Neuronal stem cell (in vitro differentiated cells): Measurements from ENCODE around the gene PPM1J.
A peak's percentile ranks its signal among the peaks of the same experiment; 100 is the strongest.

Experiments
- DNase-seq: peaks from one replicate; pipeline ENCODE4 v3.0.0-alpha.2; 2013; ENCODE audit warnings: low spot score
- H2AFZ ChIP-seq: one replicate; pipeline ENCODE4 v1.6.1; 2013; ENCODE audit warnings: mild to moderate bottlenecking, low read length, inconsistent platforms
- H2AK5ac ChIP-seq: 2 replicates; pipeline ENCODE4 v1.6.1; 2013; ENCODE audit warnings: low read depth, mild to moderate bottlenecking, inconsistent platforms, low read length, moderate library complexity, mixed read lengths
- H2BK120ac ChIP-seq: 2 replicates; pipeline ENCODE4 v1.6.1; 2013; ENCODE audit warnings: low read depth, mild to moderate bottlenecking, inconsistent platforms, low read length, moderate library complexity, mixed read lengths
- H2BK12ac ChIP-seq: one replicate; pipeline ENCODE4 v1.6.1; 2013; ENCODE audit warnings: low read length, inconsistent platforms
- H2BK15ac ChIP-seq: 2 replicates; pipeline ENCODE4 v1.6.1; 2013; ENCODE audit warnings: mild to moderate bottlenecking, low read length, inconsistent platforms, mixed read lengths
- H2BK5ac ChIP-seq: one replicate; pipeline ENCODE4 v1.6.1; 2013; ENCODE audit warnings: inconsistent platforms, mild to moderate bottlenecking, low read length, moderate library complexity
- H3K14ac ChIP-seq: one replicate; pipeline ENCODE4 v1.6.1; 2013; ENCODE audit warnings: low read length, inconsistent platforms
- H3K18ac ChIP-seq: 2 replicates; pipeline ENCODE4 v1.6.1; 2013; ENCODE audit warnings: low read length, inconsistent platforms
- H3K23ac ChIP-seq: 2 replicates; pipeline ENCODE4 v1.6.1; 2013; ENCODE audit warnings: low read depth, mild to moderate bottlenecking, mixed read lengths, low read length, inconsistent platforms; ENCODE audit not compliant: poor library complexity
- H3K27ac ChIP-seq: replicated peaks from 3 replicates; pipeline ENCODE4 v1.5.1; 2013; ENCODE audit warnings: low read length, inconsistent platforms
- H3K27me3 ChIP-seq, 3 experiments: 2 replicates each; pipeline ENCODE4 v1.6.1; 2013; ENCODE audit warnings: low read length in 3 of 3, mild to moderate bottlenecking in 2 of 3, inconsistent platforms in 1 of 3, low read depth in 1 of 3, mixed read lengths in 1 of 3, moderate library complexity in 1 of 3; ENCODE audit not compliant: control insufficient read depth in 3 of 3, insufficient read depth in 3 of 3
- H3K36me3 ChIP-seq, 2 donors: replicated peaks in 1 of 2; 2 replicates each; pipeline ENCODE4 v1.6.1; 2013; ENCODE audit warnings: low read length in 2 of 2; ENCODE audit not compliant: control insufficient read depth in 2 of 2, insufficient read depth in 2 of 2
- H3K4ac ChIP-seq: 2 replicates; pipeline ENCODE4 v1.6.1; 2013; ENCODE audit warnings: inconsistent platforms, mild to moderate bottlenecking, low read length, moderate library complexity
- H3K4me1 ChIP-seq, 2 donors: 1 replicate in 1 of 2; 2 replicates in 1 of 2; pipeline ENCODE4 v1.6.1; 2013; ENCODE audit warnings: low read length in 2 of 2, low read depth in 1 of 2; ENCODE audit not compliant: control insufficient read depth in 2 of 2, insufficient read depth in 1 of 2
- H3K4me2 ChIP-seq: one replicate; pipeline ENCODE4 v1.6.1; 2013; ENCODE audit warnings: mild to moderate bottlenecking, low read length, inconsistent platforms; ENCODE audit not compliant: insufficient read depth, poor library complexity, severe bottlenecking
- H3K4me3 ChIP-seq, 2 donors: 2 replicates each; pipeline ENCODE4 v1.5.1; 2013; ENCODE audit warnings: low read length in 2 of 2, mild to moderate bottlenecking in 2 of 2, inconsistent platforms in 1 of 2, moderate library complexity in 1 of 2
- H3K79me1 ChIP-seq: one replicate; pipeline ENCODE4 v1.6.1; 2013; ENCODE audit warnings: low read depth, mild to moderate bottlenecking, inconsistent platforms, low read length, moderate library complexity
- H3K9ac ChIP-seq: one replicate; pipeline ENCODE4 v1.6.1; 2013; ENCODE audit warnings: mild to moderate bottlenecking, low read depth, low read length, inconsistent platforms; ENCODE audit not compliant: poor library complexity
- H3K9me3 ChIP-seq, 2 donors: replicated peaks in 1 of 2; 2 replicates each; pipeline versions ENCODE3 to v1.6.1; 2013; ENCODE audit warnings: low read length in 2 of 2, mild to moderate bottlenecking in 2 of 2, inconsistent platforms in 1 of 2, low read depth in 1 of 2, mixed read lengths in 1 of 2, moderate library complexity in 1 of 2; ENCODE audit not compliant: control insufficient read depth in 2 of 2, insufficient read depth in 1 of 2
- H4K8ac ChIP-seq: one replicate; pipeline ENCODE4 v1.6.1; 2013; ENCODE audit warnings: low read depth, mild to moderate bottlenecking, inconsistent platforms, low read length, moderate library complexity
- H4K91ac ChIP-seq: one replicate; pipeline ENCODE4 v1.6.1; 2013; ENCODE audit warnings: low read length, low read depth, mild to moderate bottlenecking, inconsistent platforms; ENCODE audit not compliant: poor library complexity
- WGBS, 2 donors: extraction: QIAGEN DNeasy Blood & Tissue Kit; methylation state at CpG; one replicate each; pipeline ENCODE4 v1.1.7; 2013; ENCODE audit warnings: missing lambda C conversion rate in 2 of 2, mixed read lengths in 1 of 2; ENCODE audit not compliant: insufficient read length in 2 of 2, insufficient replicate concordance in 1 of 2; ENCODE audit errors: extremely low coverage in 2 of 2; 5-methylcytosine and 5-hydroxymethylcytosine counted together

Gene PPM1J

DNA sequence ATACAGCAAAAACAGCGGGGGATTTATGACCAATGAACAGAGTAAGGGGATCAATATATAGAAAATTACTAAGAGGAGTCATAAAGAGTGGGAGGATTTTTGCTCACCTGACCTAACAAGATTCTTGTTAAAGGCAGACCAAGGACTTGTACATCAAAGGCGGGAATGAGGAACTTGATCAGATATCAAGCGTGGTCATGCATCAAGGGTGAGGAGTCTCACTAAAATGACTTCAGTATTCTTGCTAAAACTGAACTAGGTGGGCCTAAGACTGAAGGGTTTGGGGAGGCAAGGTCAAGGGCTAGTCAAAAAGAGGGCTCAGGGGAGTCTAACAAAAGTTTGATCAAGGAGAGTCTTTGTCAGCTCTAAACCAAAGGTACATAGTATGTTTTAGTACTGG lies 38.6 kb downstream of the PPM1J start:
- H3K4ac ChIP-seq = no peak overlapping the region
- H3K79me1 ChIP-seq = peaks cover 2% of the 10 kb centered on the region
- no peak overlapping the region for H4K8ac ChIP-seq
- no peak overlapping the region for H2AK5ac ChIP-seq
- no peak overlapping the region for H2AFZ ChIP-seq
- no peak overlapping the region for H3K9ac ChIP-seq
- H3K18ac ChIP-seq = no peak overlapping the region
- H3K4me1 ChIP-seq = peaks cover 7 to 10% of the 10 kb centered on the region in 2 donors
- no peak overlapping the region for H3K14ac ChIP-seq
- no peak overlapping the region for H3K4me3 ChIP-seq
- no peak overlapping the region for H2BK120ac ChIP-seq
- no peak overlapping the region for H3K4me2 ChIP-seq
- no peak overlapping the region for H2BK12ac ChIP-seq
- no peak overlapping the region for H4K91ac ChIP-seq
- DNase-seq = no peak
- peaks cover 0 to 42% of the 10 kb centered on the region in 2 donors for H3K36me3 ChIP-seq
- no peak overlapping the region for H3K23ac ChIP-seq
- no peak overlapping the region for H3K27ac ChIP-seq
- no peaks in the 10 kb centered on the region for H3K27me3 ChIP-seq
- H2BK5ac ChIP-seq = no peak overlapping the region
- H3K9me3 ChIP-seq = peaks cover 0 to 3% of the 10 kb centered on the region in 2 donors
- no CpG with 5 or more reads among the region's 3 CpGs for WGBS, 2 donors
- H2BK15ac ChIP-seq = no peak overlapping the region

DNA sequence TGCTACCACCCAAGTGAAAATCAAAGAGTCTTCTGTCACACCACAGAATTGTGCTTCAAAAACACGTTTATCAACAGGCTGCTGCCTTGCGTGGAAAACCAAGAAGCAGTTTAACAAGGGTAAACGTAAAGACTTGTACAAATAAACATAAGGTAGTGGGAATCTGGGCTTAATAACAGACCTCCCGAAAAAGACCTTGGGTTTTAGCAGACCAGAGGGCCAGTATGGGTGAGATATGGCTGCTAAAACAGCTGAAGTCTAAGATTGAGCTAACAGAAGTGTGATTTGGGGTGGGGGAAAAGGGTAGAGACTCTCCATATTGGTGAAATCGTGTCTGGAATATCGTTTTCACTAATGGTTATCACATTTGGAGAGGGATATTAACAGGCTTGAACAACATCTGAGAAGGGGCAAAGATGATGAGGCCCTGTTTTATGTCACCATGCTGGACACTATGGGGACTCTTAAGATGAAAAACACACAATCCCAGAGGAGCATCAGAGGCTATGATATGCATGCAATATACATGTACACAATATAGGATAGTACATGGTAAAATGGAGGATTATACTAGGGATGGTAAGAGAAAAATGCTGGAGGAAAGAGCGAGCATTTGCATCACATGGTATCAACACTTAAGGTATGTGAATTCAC lies 39.3 kb downstream of the PPM1J start:
- no peak overlapping the region for H2BK12ac ChIP-seq

DNA sequence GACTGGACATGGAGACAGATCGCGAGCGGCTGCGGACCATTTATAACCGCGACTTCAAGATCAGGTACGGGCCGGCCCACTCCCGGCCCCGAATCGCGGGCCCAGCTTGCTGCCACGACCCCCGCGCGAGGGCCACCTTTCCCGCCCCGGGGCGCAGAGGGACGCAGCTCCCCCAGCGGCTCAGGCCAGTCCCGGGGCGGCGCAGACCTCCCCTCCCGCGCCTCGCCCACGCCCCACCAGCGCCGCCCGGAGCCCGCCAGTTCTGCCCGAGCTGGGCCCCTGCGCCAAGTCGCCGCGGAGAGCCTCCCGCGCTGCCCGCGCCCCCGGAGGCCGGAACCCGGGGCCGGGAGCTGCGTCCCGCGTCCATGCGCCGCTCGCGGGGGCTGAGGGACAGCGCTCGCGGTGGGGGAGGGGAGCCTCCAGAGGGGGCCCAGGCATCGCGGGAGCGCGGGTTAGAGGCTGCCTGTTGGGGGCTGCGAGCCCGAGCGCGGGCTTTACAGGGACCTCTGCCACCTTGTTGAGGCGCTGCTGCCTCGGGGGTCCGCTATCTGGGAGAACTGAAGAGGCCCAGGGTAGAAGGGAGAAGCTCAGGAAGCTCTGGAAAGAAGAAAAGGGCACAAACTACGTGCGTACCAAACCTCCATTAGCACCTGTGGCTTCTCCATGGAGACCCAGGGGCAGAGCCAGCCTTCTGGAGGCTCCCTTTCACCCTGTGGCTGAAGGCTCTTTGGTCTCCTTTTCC lies 40.0 kb downstream of the PPM1J start:
- peaks cover 7 to 10% of the 10 kb centered on the region in 2 donors for H3K4me1 ChIP-seq
- H3K4me2 ChIP-seq = peak overlapping the region; percentile 86
- H2BK15ac ChIP-seq = peak overlapping the region; percentile 16
- peak overlapping the region; percentile 80 to 93 for H3K4me3 ChIP-seq
- peak overlapping the region; percentile 91 for H3K9ac ChIP-seq
- peak; percentile 58 for DNase-seq
- H3K79me1 ChIP-seq = no peaks in the 10 kb centered on the region
- H2AFZ ChIP-seq = peak overlapping the region; percentile 91
- peak overlapping the region; percentile 86 for H3K27ac ChIP-seq
- H3K4ac ChIP-seq = no peak overlapping the region
- H3K14ac ChIP-seq = peak overlapping the region; percentile 95
- no peaks in the 10 kb centered on the region for H3K27me3 ChIP-seq
- H2AK5ac ChIP-seq = no peak overlapping the region
- no peak overlapping the region for H2BK120ac ChIP-seq
- peak overlapping the region; percentile 33 for H2BK5ac ChIP-seq
- peak overlapping the region; percentile 96 for H3K18ac ChIP-seq
- H4K8ac ChIP-seq = no peak overlapping the region
- no peak overlapping the region for H2BK12ac ChIP-seq
- H3K9me3 ChIP-seq = no peaks in the 10 kb centered on the region
- H3K23ac ChIP-seq = peak overlapping the region; percentile 26
- peaks cover 0 to 56% of the 10 kb centered on the region in 2 donors for H3K36me3 ChIP-seq
- no peak overlapping the region for H4K91ac ChIP-seq
- WGBS, 2 donors = no CpG with 5 or more reads among the region's 68 CpGs

More for the DNA sequence above, 39.3 kb downstream of the PPM1J start:
- no peak overlapping the region for H4K8ac ChIP-seq
- H3K4me1 ChIP-seq = peaks cover 7 to 10% of the 10 kb centered on the region in 2 donors
- no peak overlapping the region for H3K4ac ChIP-seq
- H3K36me3 ChIP-seq = peaks cover 0 to 49% of the 10 kb centered on the region in 2 donors
- H3K79me1 ChIP-seq = peaks cover 1% of the 10 kb centered on the region
- no peak overlapping the region for H2AK5ac ChIP-seq
- H2BK15ac ChIP-seq = no peak overlapping the region
- H2AFZ ChIP-seq = peak overlapping the region; percentile 91
- peak overlapping the region; percentile 91 for H3K9ac ChIP-seq
- no peak overlapping the region for H3K14ac ChIP-seq
- no peak for DNase-seq
- no peak overlapping the region for H2BK120ac ChIP-seq
- H4K91ac ChIP-seq = no peak overlapping the region
- no peak overlapping the region for H3K23ac ChIP-seq
- peaks cover 0 to 3% of the 10 kb centered on the region in 2 donors for H3K9me3 ChIP-seq
- peak overlapping the region; percentile 80 to 93 for H3K4me3 ChIP-seq
- WGBS, 2 donors = no CpG with 5 or more reads among the region's 7 CpGs
- no peak overlapping the region for H3K18ac ChIP-seq
- H3K27ac ChIP-seq = no peak overlapping the region
- no peaks in the 10 kb centered on the region for H3K27me3 ChIP-seq
- peak overlapping the region; percentile 86 for H3K4me2 ChIP-seq
- H2BK5ac ChIP-seq = no peak overlapping the region

DNA sequence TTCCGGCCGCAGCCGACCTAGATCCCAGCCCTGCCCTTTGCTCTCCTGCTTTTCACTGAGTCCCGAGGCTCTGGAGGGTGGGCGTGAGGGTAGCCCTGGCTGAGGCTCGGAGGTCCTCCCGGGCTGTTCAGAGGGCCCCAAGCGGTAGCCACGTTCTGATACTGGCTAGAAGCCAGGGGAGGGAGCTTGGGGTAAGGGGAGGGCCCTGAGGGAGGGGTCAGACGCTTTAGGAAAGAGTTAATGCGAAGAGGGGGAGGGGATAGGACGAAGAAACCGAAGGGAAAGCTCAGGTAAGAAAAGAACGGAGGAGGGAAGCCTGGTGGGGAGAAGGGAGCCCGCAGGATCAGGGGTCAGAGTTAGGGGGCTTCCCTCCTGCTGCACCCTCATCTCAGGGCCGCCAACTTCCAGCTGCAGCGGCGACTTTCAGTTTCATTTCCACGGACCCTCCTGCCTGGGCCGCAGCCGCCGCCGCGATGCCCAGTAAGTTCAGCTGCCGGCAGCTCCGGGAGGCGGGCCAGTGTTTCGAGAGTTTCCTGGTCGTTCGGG lies 40.6 kb downstream of the PPM1J start, which contains the start of gene MOV10:
Gene MOV10 (plus strand): TSS at position 220 of the 546 bp plus-strand sequence. CDS start 254 bp downstream, at position 474.
- Histone ChIP-seq H2BK120ac (peak within 1 kb of the TSS; percentile 85), H3K14ac (peak within 1 kb of the TSS; percentile 95), H3K4ac (no peak within 1 kb of the TSS), H3K9ac (peak within 1 kb of the TSS; percentile 91), H3K27me3 (no peaks in the 10 kb centered on the region), H3K27ac (peak within 1 kb of the TSS; percentile 86), H3K18ac (peak within 1 kb of the TSS; percentile 96), H3K9me3 (no peaks in the 10 kb centered on the region), H3K79me1 (no peaks in the 10 kb centered on the region), H4K8ac (no peak within 1 kb of the TSS), H3K4me3 (peak within 1 kb of the TSS; percentile 80 to 93), H2AFZ (peak within 1 kb of the TSS; percentile 91), H2BK5ac (peak within 1 kb of the TSS; percentile 33), H2BK15ac (peak within 1 kb of the TSS; percentile 16), H4K91ac (no peak within 1 kb of the TSS), H2BK12ac (no peak within 1 kb of the TSS), H3K23ac (peak within 1 kb of the TSS; percentile 26), H3K4me2 (peak within 1 kb of the TSS; percentile 86), H3K4me1 (peaks cover 7 to 10% of the 10 kb centered on the region in 2 donors), H2AK5ac (no peak within 1 kb of the TSS), H3K36me3 (peaks cover 2 to 59% of the 10 kb centered on the region in 2 donors)
- peak; percentile 63 for DNase-seq
- WGBS, 2 donors = no CpG with 5 or more reads among the region's 30 CpGs
